ENCODE measurements around the gene GJA4. TPM values are rescaled to one million over a fixed set of nuclear protein-coding genes. Genes with fewer than 3 reads are reported as not detected.
"Not testable (repeated sequence)": the region's sequence is repeated elsewhere in the genome, so short reads cannot be mapped to it uniquely, and the experiment has no call there.

GJA4 gene
- total RNA-seq, 1 experiment from 2014 or later, result not detected

DNA sequence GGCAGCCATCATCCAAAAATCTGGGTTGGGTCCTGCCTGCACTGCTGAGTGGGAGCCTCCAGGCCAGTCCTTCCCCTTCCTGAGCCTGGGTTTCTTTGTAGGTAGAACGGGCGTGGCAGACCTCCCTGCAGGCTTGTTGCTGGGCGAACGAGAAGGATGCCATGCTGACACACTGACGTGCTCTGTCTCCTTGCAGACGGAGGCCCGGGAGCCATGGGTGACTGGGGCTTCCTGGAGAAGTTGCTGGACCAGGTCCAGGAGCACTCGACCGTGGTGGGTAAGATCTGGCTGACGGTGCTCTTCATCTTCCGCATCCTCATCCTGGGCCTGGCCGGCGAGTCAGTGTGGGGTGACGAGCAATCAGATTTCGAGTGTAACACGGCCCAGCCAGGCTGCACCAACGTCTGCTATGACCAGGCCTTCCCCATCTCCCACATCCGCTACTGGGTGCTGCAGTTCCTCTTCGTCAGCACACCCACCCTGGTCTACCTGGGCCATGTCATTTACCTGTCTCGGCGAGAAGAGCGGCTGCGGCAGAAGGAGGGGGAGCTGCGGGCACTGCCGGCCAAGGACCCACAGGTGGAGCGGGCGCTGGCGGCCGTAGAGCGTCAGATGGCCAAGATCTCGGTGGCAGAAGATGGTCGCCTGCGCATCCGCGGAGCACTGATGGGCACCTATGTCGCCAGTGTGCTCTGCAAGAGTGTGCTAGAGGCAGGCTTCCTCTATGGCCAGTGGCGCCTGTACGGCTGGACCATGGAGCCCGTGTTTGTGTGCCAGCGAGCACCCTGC lies 1.4 kb downstream of the GJA4 start:
- no peak overlapping the region for H3K27ac ChIP-seq
- H3K4me1 ChIP-seq, result no peaks in the 10 kb centered on the region
- no peak for DNase-seq
- H3K36me3 ChIP-seq, result no peaks in the 10 kb centered on the region
- H3K9me3 ChIP-seq (replicated peaks), result no peaks in the 10 kb centered on the region
- no peak overlapping the region for H3K4me3 ChIP-seq
- H3K27me3 ChIP-seq, result peaks cover 3% of the 10 kb centered on the region; the same call in 1 of the 2 replicates

DNA sequence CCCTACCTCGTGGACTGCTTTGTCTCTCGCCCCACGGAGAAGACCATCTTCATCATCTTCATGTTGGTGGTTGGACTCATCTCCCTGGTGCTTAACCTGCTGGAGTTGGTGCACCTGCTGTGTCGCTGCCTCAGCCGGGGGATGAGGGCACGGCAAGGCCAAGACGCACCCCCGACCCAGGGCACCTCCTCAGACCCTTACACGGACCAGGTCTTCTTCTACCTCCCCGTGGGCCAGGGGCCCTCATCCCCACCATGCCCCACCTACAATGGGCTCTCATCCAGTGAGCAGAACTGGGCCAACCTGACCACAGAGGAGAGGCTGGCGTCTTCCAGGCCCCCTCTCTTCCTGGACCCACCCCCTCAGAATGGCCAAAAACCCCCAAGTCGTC lies 2.0 kb downstream of the GJA4 start:
- Histone ChIP-seq H3K4me3 (no peak overlapping the region), H3K9me3 (replicated peaks) (no peaks in the 10 kb centered on the region), H3K27ac (no peak overlapping the region), H3K36me3 (no peaks in the 10 kb centered on the region), H3K27me3 (peaks cover 3% of the 10 kb centered on the region; the same call in 1 of the 2 replicates), H3K4me1 (no peaks in the 10 kb centered on the region)
- no peak for DNase-seq

DNA sequence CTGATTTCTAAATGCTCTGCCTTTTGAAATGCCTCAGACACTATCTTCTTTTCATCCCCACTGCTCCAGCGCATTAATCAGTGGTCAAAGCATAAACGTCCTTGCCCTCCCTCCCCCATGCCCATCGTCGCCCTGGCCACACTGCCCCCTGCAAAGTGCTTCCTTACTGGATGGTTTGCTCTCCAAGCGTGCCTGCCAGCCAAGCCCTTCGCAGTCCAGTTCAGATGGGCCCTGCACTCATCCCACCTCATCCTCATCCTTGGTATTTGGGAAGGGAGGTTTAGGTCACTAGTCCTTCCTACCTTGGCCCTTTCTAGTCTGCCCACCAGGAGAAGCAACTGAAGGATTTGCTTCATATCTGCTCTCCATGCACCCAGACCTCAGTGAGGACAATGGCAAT lies 3.1 kb downstream of the GJA4 start:
- no peaks in the 10 kb centered on the region for H3K9me3 ChIP-seq (replicated peaks)
- H3K27ac ChIP-seq, result no peak overlapping the region
- H3K4me1 ChIP-seq, result no peaks in the 10 kb centered on the region
- no peak overlapping the region for H3K4me3 ChIP-seq
- no peak for DNase-seq
- H3K27me3 ChIP-seq, result peaks cover 3% of the 10 kb centered on the region; the same call in 1 of the 2 replicates
- no peaks in the 10 kb centered on the region for H3K36me3 ChIP-seq

DNA sequence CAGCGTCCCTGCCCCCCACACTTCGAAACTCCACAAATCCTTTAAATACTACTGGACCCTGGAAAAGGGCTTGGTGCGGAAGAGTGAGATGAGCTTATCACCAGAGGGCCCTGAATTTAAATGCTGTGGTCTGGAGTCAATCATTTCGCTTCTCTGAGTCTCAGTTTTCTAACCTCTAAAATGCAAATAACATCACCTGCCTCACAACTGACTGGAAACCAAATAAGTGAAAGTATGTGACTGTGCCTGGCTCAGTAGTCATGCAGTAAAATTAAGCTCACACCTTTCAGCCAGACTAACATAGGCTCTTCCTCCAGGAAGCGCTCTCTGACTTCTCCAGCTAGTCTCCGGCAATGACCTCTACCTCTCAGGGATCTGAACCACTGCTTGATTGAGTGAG lies 4.2 kb downstream of the GJA4 start:
- peaks cover 8% of the 10 kb centered on the region; the same call in 1 of the 2 replicates for H3K27me3 ChIP-seq
- DNase-seq, result no peak
- no peaks in the 10 kb centered on the region for H3K4me1 ChIP-seq
- H3K9me3 ChIP-seq (replicated peaks), result no peaks in the 10 kb centered on the region
- H3K36me3 ChIP-seq, result no peaks in the 10 kb centered on the region
- no peak overlapping the region for H3K4me3 ChIP-seq
- no peak overlapping the region for H3K27ac ChIP-seq

DNA sequence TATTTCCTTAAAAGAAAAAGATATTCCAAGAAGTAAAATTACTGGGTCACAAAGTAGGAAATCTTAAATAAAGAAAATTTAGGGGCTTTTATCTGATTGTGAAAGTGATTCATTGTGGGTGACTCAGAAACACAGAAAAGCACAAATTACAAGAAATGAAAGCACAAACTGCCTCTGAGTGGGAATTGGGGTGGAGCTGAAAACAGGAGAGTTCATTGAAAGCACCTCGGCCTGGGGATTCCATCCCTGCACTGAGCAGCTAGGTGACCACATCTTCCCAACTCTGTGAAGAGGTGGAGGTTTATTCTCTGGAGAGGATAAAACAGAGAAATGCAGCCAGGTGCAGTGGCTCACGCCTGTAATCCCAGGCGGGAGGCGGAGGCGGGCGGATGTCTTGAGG lies 7.4 kb downstream of the GJA4 start:
- DNase-seq, result no peak
- no peaks in the 10 kb centered on the region for H3K36me3 ChIP-seq
- H3K27me3 ChIP-seq, result peaks cover 10% of the 10 kb centered on the region; the same call in 1 of the 2 replicates
- no peak overlapping the region for H3K27ac ChIP-seq
- no peaks in the 10 kb centered on the region for H3K4me1 ChIP-seq
- H3K9me3 ChIP-seq (replicated peaks), result no peaks in the 10 kb centered on the region
- H3K4me3 ChIP-seq, result no peak overlapping the region

DNA sequence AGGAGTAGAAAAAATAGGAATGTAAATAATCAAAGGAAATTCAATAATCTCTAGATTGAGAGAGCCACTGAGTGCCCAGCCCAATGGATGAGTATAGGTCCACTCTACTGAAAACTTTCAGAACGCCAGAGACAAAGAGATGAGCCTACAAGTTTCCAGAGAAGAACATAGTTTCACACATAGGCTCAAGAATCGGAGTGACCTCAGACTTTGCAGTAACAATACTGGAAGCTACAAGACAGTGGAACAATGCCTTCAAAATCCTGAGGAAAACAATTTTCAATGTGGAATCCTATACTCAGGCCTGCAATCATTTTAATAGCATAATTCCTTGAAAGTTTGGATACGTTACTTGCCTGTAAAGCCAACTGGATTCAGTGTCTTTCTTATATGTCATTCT lies 11.0 kb downstream of the GJA4 start:
- Histone ChIP-seq H3K9me3 (replicated peaks) (no peaks in the 10 kb centered on the region), H3K27ac (no peak overlapping the region), H3K4me1 (no peaks in the 10 kb centered on the region), H3K4me3 (no peak overlapping the region), H3K36me3 (no peaks in the 10 kb centered on the region), H3K27me3 (peaks cover 8% of the 10 kb centered on the region; the same call in 1 of the 2 replicates)
- DNase-seq, result no peak

DNA sequence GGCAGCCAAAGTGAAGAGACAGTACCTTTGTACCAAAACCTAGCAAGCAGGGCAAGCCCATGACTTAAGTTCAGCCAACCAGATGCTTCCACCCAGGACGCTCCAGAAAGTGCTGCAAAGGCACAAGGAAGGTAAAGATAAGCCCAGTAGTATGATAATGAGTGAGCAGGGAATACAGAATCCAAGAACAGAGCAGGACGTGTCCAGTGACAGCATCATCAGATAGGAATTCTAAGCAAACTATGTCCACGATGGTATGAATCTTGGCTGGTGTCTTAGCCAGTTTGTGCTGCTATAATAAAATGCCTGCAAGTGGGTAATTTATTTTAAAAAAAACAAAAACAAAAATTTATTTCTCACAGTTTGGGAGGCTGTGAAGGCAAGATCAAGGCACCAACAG lies 13.6 kb downstream of the GJA4 start:
- no peaks in the 10 kb centered on the region for H3K36me3 ChIP-seq
- no peak overlapping the region for H3K27ac ChIP-seq
- H3K4me1 ChIP-seq, result no peaks in the 10 kb centered on the region
- DNase-seq, result no peak
- no peaks in the 10 kb centered on the region for H3K9me3 ChIP-seq (replicated peaks)
- 0 out of 2 replicates have a peak, but pooled peaks cover 3% of the 10 kb centered on the region for H3K27me3 ChIP-seq
- no peak overlapping the region for H3K4me3 ChIP-seq

DNA sequence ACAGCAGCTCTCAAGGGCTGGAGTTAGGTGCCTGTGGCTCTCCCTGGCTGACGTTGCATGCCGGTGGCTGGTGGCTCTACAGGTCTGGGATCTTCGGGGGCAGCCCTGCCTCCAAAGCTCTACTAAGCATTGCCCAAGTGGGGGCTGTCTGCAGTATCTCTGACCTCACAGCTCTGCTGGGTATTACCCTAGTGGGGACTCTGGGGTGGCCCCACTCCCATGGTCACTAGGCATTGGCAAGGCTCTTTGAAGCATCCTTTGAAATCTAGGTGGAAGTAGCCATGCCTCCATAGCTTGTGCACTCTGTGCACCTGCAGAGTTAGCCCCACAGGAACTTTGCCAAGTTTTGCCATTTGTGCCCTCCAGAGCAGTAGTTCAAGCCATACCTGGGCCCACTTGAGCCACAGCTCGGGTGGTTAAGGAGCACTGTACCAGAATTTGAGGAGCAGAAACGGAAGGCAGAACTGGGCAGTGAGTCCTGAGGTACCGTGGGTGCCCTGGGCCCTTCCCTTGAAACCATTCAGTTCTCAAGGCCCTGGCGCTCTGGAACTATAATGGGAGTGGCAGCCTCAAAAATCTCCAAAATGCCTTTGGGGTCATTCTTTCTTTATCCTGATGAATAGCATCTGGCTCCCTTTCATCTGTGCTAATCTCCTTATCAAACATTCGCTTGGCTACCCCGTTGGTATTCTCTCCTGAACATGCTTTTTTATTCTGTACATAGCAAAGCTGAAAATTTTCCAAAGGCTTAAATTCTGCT lies 15.4 kb downstream of the GJA4 start:
- Histone ChIP-seq H3K4me1 (no peaks in the 10 kb centered on the region), H3K36me3 (no peaks in the 10 kb centered on the region), H3K27me3 (0 out of 2 replicates have a peak, but pooled peaks cover 3% of the 10 kb centered on the region), H3K27ac (no peak overlapping the region), H3K9me3 (replicated peaks) (no peaks in the 10 kb centered on the region), H3K4me3 (no peak overlapping the region)
- no peak for DNase-seq

DNA sequence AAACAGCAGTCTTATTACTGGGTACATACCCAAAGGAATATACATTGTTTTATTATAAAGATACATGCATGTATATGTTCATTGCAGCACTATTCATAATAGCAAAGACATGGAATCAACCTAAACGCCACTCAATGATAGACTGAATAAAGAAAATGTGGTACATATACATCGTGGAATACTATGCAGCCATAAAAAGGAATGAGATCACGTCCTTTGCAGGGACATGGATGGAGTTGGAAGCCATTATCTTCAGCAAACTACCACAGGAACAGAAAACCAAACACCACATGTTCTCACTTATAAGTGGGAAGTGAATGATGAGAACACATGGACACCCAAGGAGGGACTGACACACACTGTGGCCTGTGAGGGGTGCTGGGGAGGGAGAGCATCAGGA lies 18.0 kb downstream of the GJA4 start:
- not testable (repeated sequence) for H3K4me1 ChIP-seq; DNase-seq; H3K4me3 ChIP-seq; H3K36me3 ChIP-seq; H3K9me3 ChIP-seq (replicated peaks); H3K27ac ChIP-seq; H3K27me3 ChIP-seq

DNA sequence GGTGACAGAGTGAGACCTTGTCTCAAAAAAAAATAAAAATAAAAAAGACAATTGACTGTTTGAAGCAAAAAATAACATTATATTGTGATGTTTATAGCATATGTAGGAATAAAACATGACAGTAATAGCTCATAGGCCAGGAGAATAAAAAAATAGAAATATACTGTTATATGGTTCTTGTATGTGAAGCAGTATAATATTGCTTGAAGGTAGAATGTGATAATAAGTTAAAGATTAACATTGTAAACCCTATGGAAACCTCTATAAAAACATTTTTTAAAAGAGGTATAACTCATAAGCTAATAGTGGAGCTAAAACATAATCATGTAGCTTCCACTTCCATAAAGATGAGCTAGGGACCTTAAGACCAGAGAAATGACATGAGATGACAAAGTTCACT lies 23.5 kb downstream of the GJA4 start:
- H3K4me3 ChIP-seq, result no peak overlapping the region
- H3K9me3 ChIP-seq (replicated peaks), result 0 out of 2 replicates have a peak, but pooled peaks cover 3% of the 10 kb centered on the region
- peaks cover 14% of the 10 kb centered on the region; the same call in 1 of the 2 replicates for H3K27me3 ChIP-seq
- no peaks in the 10 kb centered on the region for H3K36me3 ChIP-seq
- no peaks in the 10 kb centered on the region for H3K4me1 ChIP-seq
- DNase-seq, result no peak
- H3K27ac ChIP-seq, result no peak overlapping the region

DNA sequence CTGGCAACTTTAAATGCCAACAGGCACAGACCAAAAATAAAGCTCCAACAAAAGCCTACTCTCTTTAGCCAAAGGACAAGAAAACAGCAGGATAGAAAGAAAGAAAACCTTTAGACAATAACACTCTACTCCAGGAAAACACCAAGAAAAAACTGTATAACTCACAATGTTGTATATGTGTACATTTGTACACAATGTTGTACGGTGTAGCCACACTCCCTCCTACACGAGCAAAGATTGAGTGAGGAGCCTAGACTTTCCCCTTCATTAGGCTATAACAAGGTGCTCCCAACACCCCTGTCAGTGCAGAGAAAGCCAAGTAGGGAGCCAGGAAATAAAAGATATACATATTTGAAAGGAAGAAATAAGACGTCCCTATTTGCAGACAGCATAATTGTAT lies 24.0 kb downstream of the GJA4 start:
- Histone ChIP-seq H3K27ac (no peak overlapping the region), H3K4me3 (no peak overlapping the region), H3K9me3 (replicated peaks) (0 out of 2 replicates have a peak, but pooled peaks cover 3% of the 10 kb centered on the region), H3K4me1 (no peaks in the 10 kb centered on the region), H3K27me3 (peaks cover 14% of the 10 kb centered on the region; the same call in 1 of the 2 replicates), H3K36me3 (no peaks in the 10 kb centered on the region)
- no peak for DNase-seq

DNA sequence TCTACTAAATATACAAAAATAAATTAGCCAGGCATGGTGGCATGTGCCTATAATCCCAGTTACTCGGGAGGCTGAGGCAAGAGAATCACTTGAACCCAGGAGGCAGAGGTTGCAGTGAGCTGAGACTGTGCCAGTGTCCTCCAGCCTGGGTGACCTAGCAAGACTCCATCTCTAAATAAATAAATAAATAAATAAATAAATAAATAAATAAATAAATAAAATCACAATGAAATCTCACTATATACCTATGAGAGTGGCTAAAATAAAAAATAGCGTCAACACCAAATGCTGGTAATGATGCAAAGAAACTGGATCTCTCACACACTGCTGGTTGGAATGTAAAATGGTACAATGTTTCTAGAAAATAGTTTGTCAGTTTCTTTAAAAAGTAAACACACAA lies 26.1 kb downstream of the GJA4 start:
- not testable (repeated sequence) for H3K9me3 ChIP-seq (replicated peaks); H3K36me3 ChIP-seq; DNase-seq; H3K4me1 ChIP-seq; H3K27ac ChIP-seq; H3K4me3 ChIP-seq
- peaks cover 23% of the 10 kb centered on the region for H3K27me3 ChIP-seq

DNA sequence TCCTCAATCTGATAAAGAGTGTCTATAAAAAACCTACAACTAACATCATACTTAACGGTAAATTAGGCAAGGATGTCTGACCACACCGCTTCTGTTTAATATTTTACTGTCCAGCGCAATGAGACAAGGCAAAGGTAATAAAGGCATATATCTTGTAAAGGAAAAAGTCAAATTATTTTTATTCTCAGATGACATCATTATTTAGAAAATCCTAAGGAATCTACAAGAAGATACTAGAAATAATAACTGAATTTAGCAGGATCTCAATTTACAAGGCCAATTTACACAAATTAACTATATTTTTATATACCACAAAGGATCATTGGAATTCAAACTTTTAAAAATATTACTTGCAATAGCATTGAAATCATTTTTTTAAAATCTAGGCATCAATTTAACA lies 29.4 kb downstream of the GJA4 start:
- H3K9me3 ChIP-seq (replicated peaks), result no peaks in the 10 kb centered on the region
- no peak overlapping the region for H3K27ac ChIP-seq
- peaks cover 18% of the 10 kb centered on the region for H3K27me3 ChIP-seq
- no peak for DNase-seq
- H3K36me3 ChIP-seq, result no peaks in the 10 kb centered on the region
- no peak overlapping the region for H3K4me3 ChIP-seq
- no peaks in the 10 kb centered on the region for H3K4me1 ChIP-seq

DNA sequence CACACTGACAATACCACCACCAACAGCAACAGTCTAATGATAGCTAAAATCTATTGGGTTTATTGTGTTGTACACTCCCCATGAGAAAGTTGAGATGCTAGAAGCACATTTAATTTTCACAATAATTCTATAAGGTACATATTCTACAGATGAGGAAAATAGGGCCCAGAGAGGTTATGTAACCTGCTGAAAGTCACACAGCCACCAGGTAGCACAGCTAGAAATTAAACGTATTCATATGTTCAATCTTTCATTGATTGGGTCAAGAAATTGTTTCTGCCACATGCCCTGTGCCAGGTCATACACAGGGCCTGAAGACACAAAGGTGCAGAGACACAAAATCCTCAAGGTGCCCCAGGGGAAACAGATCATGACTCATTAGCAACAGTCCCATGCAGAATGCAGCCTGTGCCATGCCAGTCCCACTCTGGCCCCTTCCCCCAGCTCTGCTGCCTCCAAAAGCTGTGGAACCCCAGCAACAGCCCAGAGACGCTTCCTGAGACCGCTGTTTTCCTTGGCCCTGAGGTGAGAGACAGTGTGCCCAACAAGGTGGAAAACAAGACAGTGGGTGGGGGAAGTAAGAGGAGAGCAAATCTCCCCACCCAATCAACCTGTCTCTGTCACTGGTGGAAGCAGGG lies 32.1 kb downstream of the GJA4 start:
- Histone ChIP-seq H3K36me3 (no peaks in the 10 kb centered on the region), H3K4me3 (no peak overlapping the region), H3K27ac (no peak overlapping the region), H3K4me1 (no peaks in the 10 kb centered on the region), H3K9me3 (replicated peaks) (no peaks in the 10 kb centered on the region), H3K27me3 (peaks cover 9% of the 10 kb centered on the region)
- DNase-seq, result no peak

Measured in SJCRH30 (cell line).